HG02870 (cell line): ENCODE measurements around the gene NPAS1.

Experiments
- ATAC-seq: cut with Tn5 transposase; IDR thresholded peaks from one replicate; pipeline ENCODE4 v1.9.1; 2021; ENCODE audit warnings: mild to moderate bottlenecking, moderate library complexity; ENCODE audit not compliant: unreplicated experiment

NPAS1 gene

GRCh38 chr19:47019431-47020041 lies at the start of gene NPAS1:
Gene NPAS1 (plus strand): TSS chr19:47019837. CDS start chr19:47021048, 1,211 bp downstream.
- no peak for ATAC-seq

DNA sequence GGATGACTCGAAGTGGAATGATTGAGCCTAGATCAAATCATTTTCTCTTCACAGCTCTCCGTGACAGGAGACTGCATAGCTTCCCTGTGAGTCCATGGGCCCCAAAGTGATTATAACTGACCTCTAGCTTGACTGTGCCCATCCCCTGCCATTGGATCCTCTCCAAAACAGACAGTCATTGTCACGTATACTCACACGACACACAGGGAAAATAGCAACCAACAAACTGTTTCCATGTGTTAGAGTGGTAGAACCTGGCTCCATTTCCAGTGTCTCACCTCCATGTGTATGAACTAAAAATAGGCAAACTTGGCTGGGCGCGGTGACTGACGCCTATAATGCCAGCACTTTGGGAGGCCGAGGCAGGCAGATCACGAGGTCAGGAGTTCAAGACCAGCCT lies 48.8 kb upstream of the NPAS1 start:
- ATAC-seq = no peak

DNA sequence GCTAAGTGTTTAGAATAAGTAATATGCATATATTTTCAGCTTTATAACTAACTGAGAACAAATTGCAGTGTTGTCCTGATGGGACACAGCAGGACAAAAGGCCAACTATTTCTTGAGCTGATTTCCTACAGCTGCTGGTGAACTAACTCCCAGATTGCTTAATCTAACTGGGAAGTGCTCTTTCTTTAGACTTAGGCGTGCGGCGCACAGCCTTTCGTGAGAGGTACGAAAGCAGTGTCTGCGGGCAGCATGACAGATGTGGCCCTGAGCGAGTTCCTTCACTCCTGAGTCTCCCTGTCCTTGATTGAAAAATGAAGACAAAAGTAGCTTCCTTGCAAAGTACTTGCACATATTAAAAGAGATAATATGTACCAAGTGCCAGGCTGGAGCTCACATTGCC lies 47.3 kb upstream of the NPAS1 start:
- no peak for ATAC-seq

DNA sequence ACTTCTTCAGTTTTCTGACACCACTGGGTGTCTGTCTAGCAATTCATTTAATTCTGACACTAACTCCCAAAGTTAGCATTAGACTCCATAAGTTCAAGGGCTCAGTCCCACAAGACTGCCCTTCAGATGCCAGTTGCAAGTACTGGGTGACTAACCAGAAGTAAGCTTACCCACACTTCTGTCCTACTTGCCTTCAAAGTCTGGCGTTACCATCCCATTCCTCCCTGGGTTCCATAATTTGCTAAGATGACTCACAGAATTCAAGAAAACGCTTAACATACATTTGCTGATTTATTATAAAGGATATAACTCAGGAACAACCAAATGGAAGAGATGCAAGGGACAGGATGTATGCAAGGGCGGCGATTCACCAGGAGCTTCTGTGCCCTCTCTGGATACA lies 45.5 kb upstream of the NPAS1 start:
- no peak for ATAC-seq

DNA sequence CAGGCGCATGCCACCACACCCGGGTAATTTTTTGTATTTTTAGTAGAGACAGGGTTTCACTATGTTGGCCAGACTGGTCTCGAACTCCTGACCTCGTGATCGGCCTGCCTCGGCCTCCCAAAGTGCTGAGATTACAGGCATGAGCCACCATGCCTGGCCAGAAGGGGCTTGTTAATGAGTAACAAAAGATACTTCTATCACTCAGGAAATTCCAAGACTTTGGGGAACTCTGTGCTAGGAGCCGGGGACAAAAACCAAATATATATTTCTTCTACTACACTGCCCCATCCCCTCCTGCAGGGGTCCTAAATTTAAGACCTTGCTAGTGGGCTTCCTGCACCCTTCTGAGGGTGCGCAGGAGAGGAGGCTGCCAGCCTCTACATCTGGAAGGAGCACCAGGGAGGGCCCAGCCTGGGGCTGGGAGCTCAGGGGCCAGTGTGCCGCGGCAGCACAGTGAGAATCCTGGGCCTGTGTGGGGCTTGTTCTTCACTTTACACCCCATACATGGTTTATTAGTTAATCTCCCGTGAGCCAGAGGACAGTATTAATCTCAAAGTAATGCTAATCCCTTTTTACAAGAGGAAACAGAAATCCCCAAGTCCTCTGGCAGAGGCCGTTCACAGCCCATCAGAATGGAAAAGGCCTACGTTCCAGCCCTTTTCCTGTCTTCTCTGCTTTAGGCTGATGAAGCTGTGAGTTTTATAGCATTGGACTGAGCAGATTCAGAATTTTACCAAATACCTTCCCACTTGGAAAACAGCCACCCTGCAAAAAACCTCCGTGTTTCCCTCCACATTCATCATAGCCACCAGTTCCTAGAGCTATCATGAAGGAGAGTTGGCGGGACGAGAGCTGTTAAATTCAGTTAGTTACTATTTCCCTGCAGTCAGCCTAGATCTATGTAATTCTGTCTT lies 44.4 kb upstream of the NPAS1 start:
- ATAC-seq = no peak

GRCh38 chr19:46975925-46976782 lies 43.5 kb upstream of the NPAS1 start:
- ATAC-seq = no peak

DNA sequence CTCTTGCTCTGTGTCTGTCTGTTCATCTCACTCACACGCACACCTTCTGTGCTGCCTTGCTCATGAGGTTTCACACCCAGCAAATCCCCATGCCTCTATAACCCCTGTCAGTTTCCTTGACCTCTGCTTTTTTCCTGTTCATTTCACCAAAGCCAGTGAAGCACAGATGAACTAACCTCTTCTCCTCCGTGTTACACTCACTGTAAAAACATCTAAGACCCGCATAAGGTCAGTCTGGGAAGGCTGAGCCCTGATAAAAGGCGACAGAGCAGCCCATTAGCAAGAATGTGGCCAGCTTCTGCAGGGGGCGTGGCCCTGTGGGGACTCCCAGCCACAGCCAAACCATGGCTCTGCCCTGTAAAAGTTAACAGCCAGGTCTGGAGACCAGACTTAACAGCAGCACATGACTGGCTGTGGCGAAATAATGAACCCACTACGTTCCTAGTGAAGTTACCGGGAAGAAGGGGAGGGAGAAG lies 42.8 kb upstream of the NPAS1 start:
- no peak for ATAC-seq

DNA sequence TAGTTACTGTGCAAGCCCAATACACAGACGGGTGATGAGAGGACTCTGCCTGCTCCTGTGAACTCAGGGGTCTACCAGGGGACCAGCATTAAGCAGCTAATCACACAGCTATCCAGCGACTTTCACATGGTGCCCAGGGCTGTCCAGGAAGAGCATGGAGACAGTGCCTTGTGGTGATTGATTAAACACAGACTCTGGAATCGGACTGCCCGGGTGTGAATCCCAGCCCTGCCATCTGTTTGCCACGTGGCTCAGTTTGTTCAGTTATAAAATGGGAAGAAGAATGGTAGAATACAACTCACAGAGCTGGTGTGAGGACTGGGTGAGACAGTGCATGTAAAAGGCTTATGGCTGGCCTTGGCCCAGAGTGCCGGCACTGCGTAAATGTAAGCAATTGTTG lies 42.1 kb upstream of the NPAS1 start:
- no peak for ATAC-seq

- no peak for ATAC-seq
These were observed 41.3 kb upstream of the NPAS1 start for GRCh38 chr19:46978171-46978869.

GRCh38 chr19:46979126-46980105 lies 40.2 kb upstream of the NPAS1 start:
- ATAC-seq = no peak

DNA sequence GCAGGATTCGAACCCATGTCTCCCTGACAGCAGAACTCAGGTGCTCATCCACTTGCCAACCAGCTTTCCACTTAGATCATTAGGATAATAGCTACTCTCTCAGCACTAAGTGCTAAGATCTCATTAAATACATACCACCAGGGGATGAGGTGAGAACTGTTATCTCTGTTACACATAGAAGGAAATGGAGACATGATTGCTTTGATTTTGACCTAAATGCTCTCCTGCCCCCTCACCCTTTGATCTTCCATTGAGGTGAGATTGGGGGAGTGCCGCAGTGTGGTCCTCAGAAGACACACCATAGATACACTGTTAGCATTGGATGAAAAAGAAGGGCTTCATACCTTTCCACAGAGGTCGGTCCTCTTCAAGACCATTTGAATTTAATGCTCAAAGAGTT lies 38.9 kb upstream of the NPAS1 start:
- no peak for ATAC-seq

DNA sequence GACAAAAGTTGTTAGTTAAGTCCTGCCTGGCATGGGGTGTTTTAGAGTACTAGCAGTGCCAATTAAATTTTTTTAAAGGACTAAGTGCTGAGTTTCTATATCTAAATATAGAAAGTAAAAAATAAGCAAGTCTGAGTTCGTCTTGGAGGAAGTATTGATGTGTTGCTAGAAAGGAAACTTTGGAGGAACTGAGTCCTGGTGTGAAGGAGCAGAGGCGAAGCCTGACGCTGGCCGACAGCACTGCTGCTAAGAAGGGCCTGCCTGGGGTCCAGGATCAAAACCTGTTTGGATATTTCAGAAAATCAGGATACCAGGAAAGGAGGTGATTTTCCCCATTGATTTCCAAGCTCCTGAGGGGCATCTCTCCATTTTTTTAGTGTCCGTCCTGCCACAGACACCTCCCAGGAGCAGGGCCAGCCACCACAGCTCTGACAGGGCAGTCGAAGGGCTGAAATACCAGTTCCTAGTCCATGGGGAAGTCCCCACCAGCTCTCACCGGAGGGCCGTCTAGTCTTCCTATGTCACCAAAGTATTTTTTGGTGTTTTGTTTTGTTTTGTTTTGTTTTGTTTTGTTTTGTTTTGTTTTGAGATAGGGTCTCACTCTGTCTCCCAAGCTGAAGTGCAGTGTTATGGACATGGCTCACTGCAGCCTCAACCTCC lies 38.2 kb upstream of the NPAS1 start:
- ATAC-seq = no peak

- ATAC-seq = no peak
These were observed 36.5 kb upstream of the NPAS1 start for GRCh38 chr19:46983097-46983496.

GRCh38 chr19:46984077-46985010 lies 35.3 kb upstream of the NPAS1 start:
- ATAC-seq = no peak

DNA sequence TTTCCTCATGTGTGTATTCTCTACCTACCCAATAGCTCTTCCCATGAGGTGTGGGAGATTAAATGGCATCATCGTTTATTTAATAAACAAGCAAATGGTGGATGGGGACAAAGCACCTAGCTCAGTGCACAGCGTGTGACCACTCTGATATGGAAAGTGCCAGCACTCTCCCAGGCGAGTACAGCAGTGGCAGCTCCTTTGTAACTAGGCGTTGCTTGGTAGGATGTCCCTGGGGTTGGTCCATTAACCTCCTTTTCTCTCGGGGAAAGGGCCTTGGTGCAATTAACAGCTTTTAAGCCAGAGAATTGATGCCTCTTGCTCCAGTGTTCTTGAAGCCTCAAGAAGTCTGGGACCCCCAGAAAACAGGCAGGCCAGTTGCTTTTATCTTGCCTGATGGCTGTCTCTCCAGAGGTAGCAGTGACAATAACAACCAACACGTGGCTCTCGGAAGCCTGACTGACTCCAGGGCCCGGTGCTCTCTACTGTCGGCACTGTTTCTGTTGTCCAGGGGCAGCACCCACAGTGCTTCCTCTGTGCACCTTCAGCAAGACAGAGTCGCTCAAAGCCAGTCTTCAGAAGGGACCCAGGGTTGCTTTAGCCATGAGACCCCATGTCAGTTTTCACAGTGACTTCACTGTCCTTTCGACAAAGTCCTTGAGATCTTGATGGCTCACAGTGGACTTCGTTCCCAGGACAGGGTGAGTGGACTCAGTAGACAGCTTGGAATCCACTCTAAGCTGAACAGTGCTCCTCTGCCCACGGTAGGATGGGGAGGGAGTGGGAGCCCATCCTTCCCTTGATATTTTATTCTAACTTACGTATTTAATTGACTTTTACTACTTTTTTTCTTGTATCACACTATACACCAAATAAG lies 33.9 kb upstream of the NPAS1 start:
- ATAC-seq = no peak

- ATAC-seq = no peak
These were observed 30.9 kb upstream of the NPAS1 start for GRCh38 chr19:46988614-46989230.
